H1 (cell line): ENCODE data around the gene MACROD2. TPM values are rescaled to one million over a fixed set of nuclear protein-coding genes. Genes with fewer than 3 reads are reported as not detected.

Experiments
- CTCF ChIA-PET: fragments of 300-600 bp; sonication (Branson Sonifier 250); formaldehyde crosslinking; loops from one replicate; lab custom pipeline; 2021; ENCODE audit not compliant: partially characterized antibody; lab: Charles Lee
- POLR2A ChIA-PET: fragments of 300-600 bp; sonication (Branson Sonifier 250); formaldehyde crosslinking; loops from one replicate; lab custom pipeline; 2021; ENCODE audit warnings: inconsistent platforms; ENCODE audit not compliant: partially characterized antibody; lab: Charles Lee
- DNase-seq, 2 experiments: peaks; one replicate each; pipeline versions ENCODE4 v3.0.0 to v3.0.0-alpha.2; 2010 to 2022; ENCODE audit warnings: low spot score in 2 of 2, low read depth in 1 of 2, mixed read lengths in 1 of 2
- FAIRE-seq: peaks from 2 replicates; lab custom pipeline; 2011; peaks lifted over from hg19 to GRCh38; lab: Jason Lieb, UNC
- H2AFZ ChIP-seq: 2 replicates; pipeline ENCODE4 v1.8.1; 2012; ENCODE audit warnings: low read length, inconsistent platforms
- H2AK5ac ChIP-seq: 2 replicates; pipeline ENCODE4 v1.6.1; 2013; ENCODE audit warnings: low read depth, low read length
- H2BK120ac ChIP-seq: replicated peaks from 2 replicates; pipeline ENCODE3; 2013; ENCODE audit warnings: low read depth, low read length, inconsistent platforms
- H2BK12ac ChIP-seq: 2 replicates; pipeline ENCODE4 v1.6.1; 2013; ENCODE audit warnings: low read depth, low read length
- H2BK15ac ChIP-seq: 2 replicates; pipeline ENCODE4 v1.6.1; 2013; ENCODE audit warnings: low read length
- H2BK20ac ChIP-seq: 2 replicates; pipeline ENCODE4 v1.6.1; 2013; ENCODE audit warnings: low read length
- H2BK5ac ChIP-seq: 2 replicates; pipeline ENCODE4 v1.6.1; 2013; ENCODE audit warnings: low read depth, low read length
- H3K14ac ChIP-seq: 2 replicates; pipeline ENCODE4 v1.6.1; 2013; ENCODE audit warnings: inconsistent platforms; ENCODE audit not compliant: insufficient read length
- H3K18ac ChIP-seq: 2 replicates; pipeline ENCODE4 v1.6.1; 2013; ENCODE audit warnings: low read length; ENCODE audit errors: extremely low read depth
- H3K23ac ChIP-seq: 2 replicates; pipeline ENCODE4 v1.6.1; 2013; ENCODE audit warnings: inconsistent platforms; ENCODE audit not compliant: insufficient read length
- H3K23me2 ChIP-seq: 2 replicates; pipeline ENCODE4 v1.6.1; 2013; ENCODE audit warnings: low read depth, low read length
- H3K27ac ChIP-seq: 2 replicates; pipeline ENCODE4 v1.6.1; 2011; ENCODE audit warnings: low read depth, low read length, inconsistent platforms
- H3K27me3 ChIP-seq, 4 experiments: replicated peaks in 1 of 4; 1 replicate in 1 of 4; 2 replicates in 3 of 4; pipeline versions ENCODE4 v1.6.1 to v1.8.1; 2011 to 2013; ENCODE audit warnings: low read length in 3 of 4, mild to moderate bottlenecking in 3 of 4, inconsistent platforms in 2 of 4, mixed read lengths in 2 of 4, moderate library complexity in 1 of 4; ENCODE audit not compliant: control insufficient read depth in 3 of 4, insufficient read depth in 3 of 4; ENCODE audit errors: extremely low read depth in 1 of 4
- H3K36me3 ChIP-seq, 4 experiments: 2 replicates each; pipeline versions ENCODE4 v1.6.1 to v1.8.1; 2011 to 2013; ENCODE audit warnings: mild to moderate bottlenecking in 4 of 4, low read length in 3 of 4, moderate library complexity in 2 of 4, control low read depth in 1 of 4, inconsistent platforms in 1 of 4; ENCODE audit not compliant: insufficient read depth in 4 of 4, control insufficient read depth in 2 of 4
- H3K4ac ChIP-seq: replicated peaks from 2 replicates; pipeline ENCODE3; 2013; ENCODE audit warnings: low read length, low read depth, mixed read lengths, inconsistent platforms; ENCODE audit not compliant: insufficient read length
- H3K4me1 ChIP-seq, 4 experiments: replicated peaks in 1 of 4; 1 replicate in 1 of 4; 2 replicates in 3 of 4; pipeline versions ENCODE4 v1.6.1 to v1.8.1; 2011 to 2013; ENCODE audit warnings: low read length in 3 of 4, inconsistent platforms in 2 of 4, mixed read lengths in 1 of 4; ENCODE audit not compliant: insufficient read depth in 4 of 4, control insufficient read depth in 3 of 4
- H3K4me2 ChIP-seq, 2 experiments: 2 replicates each; pipeline versions ENCODE4 v1.6.1 to v1.8.1; 2011 to 2013; ENCODE audit warnings: low read depth in 2 of 2, low read length in 2 of 2, control low read depth in 1 of 2, inconsistent platforms in 1 of 2, mild to moderate bottlenecking in 1 of 2; ENCODE audit not compliant: insufficient read depth in 1 of 2
- H3K4me3 ChIP-seq, 4 experiments: fragments of 200-600, 300-600 bp in 1 of 4; sonication (generic), shearing (Covaris generic), sonication (Bioruptor Twin) in 1 of 4; 2 replicates each; pipeline versions ENCODE4 v1.5.1 to v1.8.1; 2011 to 2016; ENCODE audit warnings: low read length in 4 of 4, low read depth in 3 of 4, control low read depth in 2 of 4, inconsistent platforms in 2 of 4, mild to moderate bottlenecking in 2 of 4, mixed read lengths in 1 of 4, moderate library complexity in 1 of 4; ENCODE audit not compliant: insufficient read depth in 2 of 4; ENCODE audit errors: extremely low read depth in 1 of 4
- H3K56ac ChIP-seq: replicated peaks from 2 replicates; pipeline ENCODE3; 2013; ENCODE audit warnings: low read depth, mild to moderate bottlenecking, mixed read lengths, low read length, inconsistent platforms; ENCODE audit not compliant: insufficient read length
- H3K79me1 ChIP-seq: 2 replicates; pipeline ENCODE4 v1.6.1; 2013; ENCODE audit warnings: low read depth, low read length, control low read depth
- H3K79me2 ChIP-seq, 2 experiments: 2 replicates each; pipeline versions ENCODE4 v1.6.1 to v1.8.1; 2012 to 2013; ENCODE audit warnings: low read length in 2 of 2, mild to moderate bottlenecking in 2 of 2, inconsistent platforms in 1 of 2; ENCODE audit not compliant: insufficient read depth in 2 of 2, control insufficient read depth in 1 of 2
- H3K9ac ChIP-seq, 4 experiments: replicated peaks in 1 of 4; 1 replicate in 1 of 4; 2 replicates in 3 of 4; pipeline versions ENCODE4 v1.6.1 to v1.8.1; 2011 to 2013; ENCODE audit warnings: low read depth in 3 of 4, low read length in 3 of 4, control low read depth in 2 of 4, mild to moderate bottlenecking in 2 of 4, moderate library complexity in 2 of 4, inconsistent platforms in 1 of 4; ENCODE audit errors: extremely low read depth in 1 of 4
- H3K9me3 ChIP-seq, 2 experiments: 2 replicates each; pipeline versions ENCODE4 v1.6.1 to v1.8.1; 2012 to 2013; ENCODE audit warnings: mild to moderate bottlenecking in 2 of 2, moderate library complexity in 2 of 2, control low read depth in 1 of 2, inconsistent platforms in 1 of 2, low read depth in 1 of 2, low read length in 1 of 2, mixed read lengths in 1 of 2; ENCODE audit not compliant: insufficient read depth in 2 of 2
- H4K20me1 ChIP-seq, 2 experiments: replicated peaks in 1 of 2; 2 replicates each; pipeline versions ENCODE3 to v1.8.1; 2011 to 2013; ENCODE audit warnings: inconsistent platforms in 2 of 2, low read length in 2 of 2, mild to moderate bottlenecking in 1 of 2; ENCODE audit not compliant: insufficient read depth in 2 of 2, control insufficient read depth in 1 of 2
- H4K5ac ChIP-seq: 2 replicates; pipeline ENCODE4 v1.6.1; 2013; ENCODE audit warnings: low read length, low read depth, mixed read lengths, inconsistent platforms; ENCODE audit not compliant: insufficient read length
- H4K8ac ChIP-seq: 2 replicates; pipeline ENCODE4 v1.8.0; 2013; ENCODE audit warnings: mild to moderate bottlenecking, moderate library complexity, low read length, inconsistent platforms; ENCODE audit not compliant: insufficient read depth; ENCODE audit errors: extremely low read depth
- H4K91ac ChIP-seq: replicated peaks from 2 replicates; pipeline ENCODE3; 2013; ENCODE audit warnings: low read length, mixed read lengths, inconsistent platforms; ENCODE audit not compliant: insufficient read length
- CBX8 ChIP-seq: fragments of 300-800, 300-1000 bp; sonication (generic); IDR thresholded peaks from 2 replicates; pipeline ENCODE4 v1.7.1; 2016; ENCODE audit warnings: low read depth, low read length, borderline replicate concordance
- CHD1 ChIP-seq: IDR thresholded peaks from 2 replicates; pipeline ENCODE4 v1.6.1; 2012; ENCODE audit warnings: low read depth, low read length, improper control_type of control experiment
- CTBP2 ChIP-seq: IDR thresholded peaks from 2 replicates; pipeline ENCODE4 v1.7.0; 2011; ENCODE audit warnings: borderline replicate concordance, mild to moderate bottlenecking, moderate library complexity, mixed read lengths, low read length; ENCODE audit not compliant: insufficient read depth, insufficient read length
- JUND ChIP-seq: IDR thresholded peaks from 2 replicates; pipeline ENCODE4 v1.6.1; 2011; ENCODE audit warnings: mild to moderate bottlenecking, improper control_type of control experiment, low read length
- MAFK ChIP-seq: IDR thresholded peaks from 2 replicates; pipeline ENCODE4 v1.6.1; 2012; ENCODE audit warnings: low read depth, mild to moderate bottlenecking, improper control_type of control experiment, low read length
- POLR2AphosphoS5 ChIP-seq: IDR thresholded peaks from 2 replicates; pipeline ENCODE4 v1.6.1; 2011; ENCODE audit warnings: low read depth, low read length
- POU5F1 ChIP-seq: IDR thresholded peaks from 2 replicates; pipeline ENCODE4 v1.6.1; 2011; ENCODE audit warnings: low read depth, mild to moderate bottlenecking, low read length, moderate library complexity
- RAD21 ChIP-seq, 2 experiments: IDR thresholded peaks in 1 of 2; conservative IDR thresholded peaks in 1 of 2; 2 replicates each; pipeline ENCODE4 v1.6.1; 2011; ENCODE audit warnings: low read depth in 2 of 2, low read length in 2 of 2, improper control_type of control experiment in 1 of 2, inconsistent platforms in 1 of 2, mild to moderate bottlenecking in 1 of 2, moderate library complexity in 1 of 2
- RFX5 ChIP-seq: IDR thresholded peaks from 2 replicates; pipeline ENCODE4 v1.6.1; 2011; ENCODE audit warnings: low read depth, low read length, improper control_type of control experiment, borderline replicate concordance
- RXRA ChIP-seq: IDR thresholded peaks from 2 replicates; pipeline ENCODE4 v1.6.1; 2011; ENCODE audit warnings: low read depth, mild to moderate bottlenecking, low read length, moderate library complexity; ENCODE audit not compliant: insufficient read depth
- TEAD4 ChIP-seq: IDR thresholded peaks from 2 replicates; pipeline ENCODE4 v1.6.1; 2012; ENCODE audit warnings: low read depth, low read length, inconsistent platforms, mixed read lengths
- WGBS, 2 experiments: shearing (Covaris generic) in 1 of 2; methylation state at CpG; one replicate each; pipeline versions ENCODE4 v1.1.6 to v1.1.7; 2013 to 2015; ENCODE audit warnings: low lambda C conversion rate in 2 of 2, mixed read lengths in 2 of 2, inconsistent platforms in 1 of 2, low coverage in 1 of 2, missing lambda C conversion rate in 1 of 2; ENCODE audit not compliant: insufficient replicate concordance in 2 of 2, insufficient coverage in 1 of 2, insufficient read length in 1 of 2; ENCODE audit errors: extremely low coverage in 1 of 2, missing lambda C conversion rate in 1 of 2; 5-methylcytosine and 5-hydroxymethylcytosine counted together
- polyA plus RNA-seq, 7 experiments: library from polyadenylated mRNA; depleted of rRNA in 3 of 7; stranded (reverse) in 5 of 7; unstranded in 2 of 7; fragments of >200 nt in 5 of 7; fragments of 200-250 nt in 2 of 7; gene quantifications; 1 replicate in 5 of 7; 2 replicates in 1 of 7; 4 replicates in 1 of 7; pipeline versions ENCODE4 v1.2.1 to v1.2.3, GENCODE V29; 2011 to 2013; ENCODE audit warnings: missing spikeins in 2 of 7, mixed read lengths in 2 of 7
- total RNA-seq: library from RNA; stranded (reverse); fragmentation: NEBNext Ultra II Directional; extraction: Animal tissue kit (Norgen Biotek cat#: 25700); gene quantifications from 2 replicates; pipeline ENCODE4 v1.2.1, GENCODE V29; 2021
- TF ChIP-seq, protein P1 (sequence below): IDR thresholded peaks from 2 replicates; pipeline ENCODE4 v1.6.1; 2012; ENCODE audit warnings: low read length, inconsistent platforms

The MACROD2 gene
- total and polyA plus RNA-seq, 2 of the 8 experiments (the other 6 are each of a cell fraction or from before 2014, with no cell fraction given): 0.70 to 3.9 TPM

DNA sequence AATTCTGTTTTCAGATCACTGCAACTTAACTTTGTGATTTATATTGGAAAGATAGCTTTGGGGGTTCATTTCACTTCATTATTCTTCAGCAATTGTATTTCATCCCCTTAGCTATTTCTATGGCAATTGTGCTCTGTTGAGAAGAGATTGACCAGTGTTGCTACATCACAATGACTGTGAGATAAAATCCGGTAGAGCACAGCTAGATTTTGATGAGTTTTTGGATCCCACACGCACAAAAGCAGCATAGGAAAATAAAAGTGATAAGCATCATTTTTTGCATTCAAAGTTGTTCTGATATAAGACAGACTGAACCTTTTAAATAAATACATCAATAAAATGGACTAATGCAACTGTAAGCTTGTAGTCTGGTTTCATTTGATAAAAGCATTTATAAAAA lies 1843.2 kb downstream of the MACROD2 start:
- Histone ChIP-seq H4K91ac (no peak overlapping the region), H3K4me2 (no peak overlapping the region), H3K4ac (no peak overlapping the region), H3K4me3 (no peak overlapping the region), H3K27ac (no peak overlapping the region), H4K5ac (no peak overlapping the region), H2BK12ac (no peak overlapping the region), H2BK5ac (no peak overlapping the region), H3K18ac (no peak overlapping the region), H2AK5ac (no peak overlapping the region), H3K9ac (no peak overlapping the region), H3K23me2 (no peaks in the 10 kb centered on the region), H3K23ac (no peak overlapping the region), H3K27me3 (no peaks in the 10 kb centered on the region), H2AFZ (no peak overlapping the region), H2BK15ac (no peak overlapping the region), H3K79me2 (no peaks in the 10 kb centered on the region), H2BK120ac (no peak overlapping the region), H2BK20ac (no peak overlapping the region), H4K8ac (no peak overlapping the region), H3K9me3 (no peaks in the 10 kb centered on the region), H3K79me1 (no peaks in the 10 kb centered on the region), H3K4me1 (no peaks in the 10 kb centered on the region), H3K14ac (no peak overlapping the region), H4K20me1 (no peaks in the 10 kb centered on the region), H3K56ac (no peak overlapping the region), H3K36me3 (no peaks in the 10 kb centered on the region)
- ChIA-PET POLR2A (no interaction called here), CTCF (interaction anchor here (1.1 kb wide), 2 partner anchors 129 to 368 kb away, joined by 3 read pairs; no protein-coding TSS in a partner anchor)
- FAIRE-seq (no peak), DNase-seq (no peak)
- 83% methylated on average over 2 of the region's 2 CpGs; no CpG with 5 or more reads in 1 of the 2 experiments for WGBS, 2 experiments
- TF ChIP-seq POU5F1: no peak
- TF ChIP-seq MAFK: no peak
- TF ChIP-seq TEAD4: no peak
- no peak for TF ChIP-seq CBX8
- no peak for TF ChIP-seq JUND
- no peak for TF ChIP-seq RFX5
- no peak for TF ChIP-seq POLR2AphosphoS5
- TF ChIP-seq RAD21 (IDR thresholded peaks at IDR 0.05 in 1 of 2, conservative IDR thresholded peaks at IDR 0.05 in 1 of 2; ENCODE audit: low read depth in 2 of 2, low read length in 2 of 2): no peak
- TF ChIP-seq CHD1: no peak
- TF ChIP-seq, protein P1, sequence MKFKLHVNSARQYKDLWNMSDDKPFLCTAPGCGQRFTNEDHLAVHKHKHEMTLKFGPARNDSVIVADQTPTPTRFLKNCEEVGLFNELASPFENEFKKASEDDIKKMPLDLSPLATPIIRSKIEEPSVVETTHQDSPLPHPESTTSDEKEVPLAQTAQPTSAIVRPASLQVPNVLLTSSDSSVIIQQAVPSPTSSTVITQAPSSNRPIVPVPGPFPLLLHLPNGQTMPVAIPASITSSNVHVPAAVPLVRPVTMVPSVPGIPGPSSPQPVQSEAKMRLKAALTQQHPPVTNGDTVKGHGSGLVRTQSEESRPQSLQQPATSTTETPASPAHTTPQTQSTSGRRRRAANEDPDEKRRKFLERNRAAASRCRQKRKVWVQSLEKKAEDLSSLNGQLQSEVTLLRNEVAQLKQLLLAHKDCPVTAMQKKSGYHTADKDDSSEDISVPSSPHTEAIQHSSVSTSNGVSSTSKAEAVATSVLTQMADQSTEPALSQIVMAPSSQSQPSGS: no peak
- TF ChIP-seq RXRA: no peak
- no peak for TF ChIP-seq CTBP2
